Measurements from ENCODE around the gene ESYT2.
"Not testable (repeated sequence)": the region's sequence is repeated elsewhere in the genome, so short reads cannot be mapped to it uniquely, and the experiment has no call there.

Gene ESYT2

DNA sequence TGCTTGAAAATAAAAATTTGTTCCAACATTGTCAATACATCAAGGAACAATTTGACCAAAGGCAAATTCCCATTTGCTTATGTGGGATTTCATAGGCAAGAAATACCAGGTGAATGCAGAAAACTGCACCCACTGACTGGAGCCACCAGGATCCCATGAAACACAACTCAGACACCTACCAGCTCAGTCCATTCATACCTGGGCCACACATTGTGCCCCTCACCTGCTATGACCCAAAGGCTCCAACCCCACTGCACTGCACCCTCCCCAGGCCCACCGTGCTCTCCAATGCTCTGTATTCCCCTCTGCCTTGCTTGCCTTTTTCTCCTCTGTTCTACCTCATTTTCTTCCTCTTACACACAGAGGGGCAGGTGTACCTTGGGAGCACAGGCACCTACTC lies 130.0 kb downstream of the ESYT2 start:
- DNase-seq (ENCODE audit: low read depth, low spot score) = no peak

- DNase-seq (ENCODE audit: low read depth, low spot score) = no peak
Measured at GRCh38 chr7:158698657-158699195, 130.6 kb downstream of the ESYT2 start.

DNA sequence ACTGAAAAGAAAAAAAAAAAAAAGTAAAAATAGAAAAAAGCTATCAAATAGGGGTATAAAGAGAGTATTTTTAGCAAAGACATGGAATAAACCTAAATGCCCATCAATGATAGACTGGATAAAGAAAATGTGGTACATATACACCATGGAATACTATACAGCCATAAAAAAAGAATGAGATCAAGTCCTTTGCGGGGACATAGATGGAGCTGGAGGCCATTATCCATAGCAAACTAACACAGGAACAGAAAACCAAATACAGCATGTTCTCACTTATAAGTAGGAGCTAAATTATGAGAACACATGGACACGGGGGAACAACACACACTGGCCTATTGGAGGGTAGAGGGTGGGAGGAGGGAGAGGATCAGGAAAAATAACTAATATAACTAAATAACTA lies 131.7 kb downstream of the ESYT2 start:
- DNase-seq (ENCODE audit: low read depth, low spot score) = not testable (repeated sequence)

DNA sequence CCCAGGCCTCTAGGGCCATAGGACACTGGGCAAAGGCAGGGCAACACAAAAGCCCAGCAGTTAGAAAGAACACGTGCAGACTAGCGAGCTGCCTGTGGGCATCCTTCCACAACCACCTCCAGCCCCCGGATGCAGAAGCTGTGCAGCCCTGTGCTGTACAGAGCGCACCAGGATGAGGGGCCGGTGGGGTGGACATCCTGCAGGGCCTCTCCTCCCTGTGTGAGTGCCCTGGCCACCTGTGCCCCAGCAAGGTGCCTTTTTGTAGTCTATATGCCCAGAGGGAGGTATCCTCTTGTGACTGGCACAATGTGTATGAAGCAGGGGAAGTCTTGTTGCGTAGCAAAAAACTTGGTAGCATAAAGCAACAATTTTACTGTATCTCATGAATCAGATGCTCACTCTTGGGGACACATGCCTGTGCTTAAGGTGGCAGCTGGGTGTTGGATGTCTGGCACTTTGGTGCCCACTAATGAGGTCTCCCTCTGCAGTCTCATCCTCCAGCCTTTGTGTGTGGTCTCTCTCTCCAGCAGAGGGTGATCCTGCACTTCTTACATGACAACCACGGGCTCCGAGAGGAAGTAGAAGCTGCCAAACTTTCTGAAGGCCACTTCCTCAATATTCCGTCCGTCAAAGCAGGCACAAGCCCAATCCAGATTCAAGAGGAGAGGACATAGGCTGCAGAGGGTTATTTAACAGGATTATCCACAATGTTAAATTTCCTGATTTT lies 133.4 kb downstream of the ESYT2 start:
- no peak for DNase-seq (ENCODE audit: low read depth, low spot score)

GRCh38 chr7:158695056-158695455 lies 134.3 kb downstream of the ESYT2 start:
- DNase-seq (ENCODE audit: low read depth, low spot score) = no peak

DNA sequence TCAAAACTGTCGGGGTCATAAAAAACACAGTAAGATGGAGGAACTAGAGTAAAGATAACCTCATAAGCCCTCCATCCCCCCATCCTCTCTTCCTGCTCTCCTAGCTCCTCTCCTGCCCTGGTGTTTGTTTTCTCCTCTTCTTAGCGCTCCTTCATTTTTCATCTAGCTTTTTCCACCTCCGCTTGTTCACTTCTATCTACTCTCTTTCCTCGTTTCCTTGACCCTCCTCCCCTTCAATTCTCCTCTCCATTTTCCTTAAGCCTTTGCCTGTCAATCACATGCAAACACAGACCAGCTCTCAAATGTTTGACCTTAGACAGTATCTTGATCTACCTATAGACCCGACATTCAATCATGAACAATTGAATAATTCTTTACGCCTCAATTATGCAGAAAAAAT lies 134.7 kb downstream of the ESYT2 start:
- DNase-seq (ENCODE audit: low read depth, low spot score) = no peak

GRCh38 chr7:158689488-158689887 lies 139.8 kb downstream of the ESYT2 start:
- DNase-seq (ENCODE audit: low read depth, low spot score) = no peak

- no peak for DNase-seq (ENCODE audit: low read depth, low spot score)
Measured at GRCh38 chr7:158687406-158687805, 141.9 kb downstream of the ESYT2 start.

GRCh38 chr7:158685693-158686092 lies 143.6 kb downstream of the ESYT2 start:
- no peak for DNase-seq (ENCODE audit: low read depth, low spot score)

DNA sequence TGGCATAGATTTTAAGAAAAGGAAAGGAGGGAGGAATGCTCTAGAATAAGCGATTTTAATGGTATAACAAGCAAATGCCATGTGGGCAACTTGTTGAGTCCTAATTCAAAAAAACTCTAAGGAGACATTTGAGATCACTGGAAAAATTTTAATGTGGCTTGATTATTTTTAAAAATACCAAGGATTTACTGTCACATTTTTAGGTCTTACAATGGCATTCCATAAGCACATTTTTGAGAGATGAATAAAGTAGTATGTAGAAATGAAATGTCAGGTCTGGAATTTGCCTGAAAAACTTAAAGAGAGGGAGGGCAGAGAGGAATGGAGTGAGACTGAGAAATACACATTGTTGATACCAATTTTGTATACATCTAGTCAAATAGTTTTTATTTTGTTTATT lies 145.0 kb downstream of the ESYT2 start:
- DNase-seq (ENCODE audit: low read depth, low spot score) = no peak

GRCh38 chr7:158683541-158683940 lies 145.8 kb downstream of the ESYT2 start:
- no peak for DNase-seq (ENCODE audit: low read depth, low spot score)

DNA sequence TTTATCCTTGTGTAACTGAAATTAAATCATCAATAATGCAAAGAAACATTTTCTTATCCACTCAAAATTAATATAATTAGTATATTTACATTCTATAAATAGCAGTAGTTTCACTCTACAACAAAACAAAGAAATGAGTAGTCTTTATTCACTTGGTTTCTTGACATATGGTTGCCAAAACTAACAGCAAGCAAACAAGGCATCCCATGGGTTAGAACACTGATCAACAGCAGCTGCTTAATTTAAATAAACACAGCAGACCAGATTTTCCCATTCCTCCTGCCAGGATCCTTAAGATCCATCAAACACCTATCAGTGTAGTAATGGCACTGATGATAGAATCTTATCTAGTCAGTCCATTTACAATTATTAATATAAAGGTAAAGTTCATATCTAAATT lies 146.9 kb downstream of the ESYT2 start:
- DNase-seq (ENCODE audit: low read depth, low spot score) = no peak

Measured in activated naive CD8-positive, alpha-beta T cell treated with anti-CD3 and anti-CD28 coated beads, Interleukin-2, amount 50 U/mL, for 16 hours (primary cell).